A549 treated with GW870086 at 1 μM for 4 hours (cell line): Measurements from ENCODE around the gene TFAP2D. TPM values are rescaled to one million over a fixed set of nuclear protein-coding genes. Genes with fewer than 3 reads are reported as not detected.

Experiments used
- total RNA-seq: library from RNA; stranded (reverse); fragments of 200-300 nt; extraction: Qiagen RNA extraction; gene quantifications from 5 replicates; pipeline ENCODE4 v1.2.3, GENCODE V29; 2022; ENCODE audit warnings: low read depth

TFAP2D gene
- total RNA-seq: not detected in 5 replicates

DNA sequence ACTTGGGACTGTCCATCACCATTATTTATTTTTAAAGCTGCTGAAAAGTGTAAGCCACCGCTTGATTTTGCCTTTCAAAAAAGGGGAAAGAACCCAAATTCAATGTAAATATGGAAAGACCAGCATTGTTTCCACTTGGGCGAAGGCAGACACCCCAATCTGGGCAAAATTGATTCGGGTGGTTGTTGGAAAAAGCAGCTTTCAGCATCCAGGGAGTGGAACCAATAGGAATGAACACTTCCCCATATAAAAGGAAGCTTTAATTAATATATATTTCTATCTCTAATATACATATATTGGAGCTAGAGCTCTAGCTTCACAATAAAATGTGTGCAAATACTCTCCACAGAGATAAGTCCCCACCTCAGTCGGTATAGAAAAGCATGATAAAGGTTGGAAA lies at the start of gene TFAP2D:
Gene TFAP2D, plus strand, starts transcription at position 301 of the 400 bp plus-strand sequence. CDS start 530 bp downstream, outside the sequence.

DNA sequence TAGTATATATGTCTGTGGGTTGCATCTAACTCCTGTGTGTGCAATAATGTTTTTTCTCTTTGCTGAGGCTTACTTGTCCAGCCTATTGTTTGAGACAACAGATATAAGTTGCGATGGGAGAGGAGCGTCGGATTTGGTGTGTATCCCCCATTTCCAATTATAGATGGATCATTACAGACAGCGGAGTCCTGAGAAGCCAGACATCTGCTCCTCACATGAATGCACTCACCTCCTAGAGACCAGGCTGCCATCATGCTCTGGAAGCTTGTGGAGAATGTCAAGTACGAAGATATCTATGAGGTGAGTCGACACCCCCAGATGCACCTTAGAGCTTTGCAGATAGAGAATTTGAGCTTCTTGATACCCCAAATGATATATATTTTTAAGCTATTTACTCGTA lies 105.3 kb downstream of the TFAP2D start, which contains the start of gene TFAP2B:
Gene TFAP2B, plus strand, starts transcription at position 199 of the 400 bp plus-strand sequence. Its CDS starts 21 bp downstream, at position 220.

Other genes starting within 250 kb of the TFAP2D start
- not detected in 5 replicates for gene TFAP2B, start 105.3 kb downstream of the TFAP2D start, total RNA-seq